ENCODE data around the gene SEC14L2. TPM values are rescaled to one million over a fixed set of nuclear protein-coding genes. Genes with fewer than 3 reads are reported as not detected.

Gene SEC14L2
- 10 to 100 TPM in 2 of 4 donors, 1 to 10 TPM in 1, not detected in 1; 7.8 to 45.9 (median 23.1) TPM for total RNA-seq

DNA sequence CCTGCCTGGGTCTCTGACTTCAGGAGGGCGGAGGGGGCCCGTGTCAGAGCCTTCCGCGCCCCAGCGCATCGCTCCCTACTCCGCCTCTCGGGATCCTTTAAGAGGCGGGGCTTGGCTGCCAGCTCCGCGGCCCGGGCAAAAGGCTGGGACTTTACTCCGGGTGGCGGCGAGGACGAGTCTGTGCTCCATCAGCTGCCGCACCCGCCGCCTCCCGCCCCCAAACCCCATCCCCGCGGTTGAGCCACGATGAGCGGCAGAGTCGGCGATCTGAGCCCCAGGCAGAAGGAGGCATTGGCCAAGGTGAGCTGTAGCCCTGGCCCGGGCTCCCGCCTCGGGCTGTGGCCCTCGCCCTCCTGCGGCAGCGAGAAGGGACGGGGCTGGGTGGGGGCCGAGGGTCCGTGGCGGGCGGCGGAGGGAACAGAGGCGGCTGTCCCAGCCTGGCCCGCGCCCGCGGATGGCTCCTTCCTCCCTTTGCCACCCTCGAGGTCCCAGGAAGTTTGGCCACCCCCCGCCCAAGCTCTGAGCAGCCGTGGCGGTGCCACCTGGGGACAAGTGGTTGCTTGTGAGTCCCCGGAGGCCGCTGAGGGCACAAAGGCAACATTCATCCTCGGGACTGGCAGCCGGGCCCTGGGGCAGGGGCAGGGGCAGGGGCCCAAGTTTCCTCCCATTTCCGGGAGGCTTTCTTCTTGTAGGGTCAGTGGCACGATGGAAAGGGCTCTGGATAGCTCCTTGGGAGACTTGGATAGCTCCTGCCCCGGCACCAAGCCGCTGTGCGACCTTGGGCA lies at the start of gene SEC14L2:
TSS of gene SEC14L2 (plus strand) at position 148 of the 785 bp plus-strand sequence. CDS start at position 247, 99 bp downstream.
- no peaks in the 10 kb centered on the region for H3K4me1 ChIP-seq
- no peaks in the 10 kb centered on the region for H3K36me3 ChIP-seq
- TF ChIP-seq POLR2A (IDR thresholded peaks at IDR 0.05): peak; percentile 24 to 54
- TF ChIP-seq, protein P1, sequence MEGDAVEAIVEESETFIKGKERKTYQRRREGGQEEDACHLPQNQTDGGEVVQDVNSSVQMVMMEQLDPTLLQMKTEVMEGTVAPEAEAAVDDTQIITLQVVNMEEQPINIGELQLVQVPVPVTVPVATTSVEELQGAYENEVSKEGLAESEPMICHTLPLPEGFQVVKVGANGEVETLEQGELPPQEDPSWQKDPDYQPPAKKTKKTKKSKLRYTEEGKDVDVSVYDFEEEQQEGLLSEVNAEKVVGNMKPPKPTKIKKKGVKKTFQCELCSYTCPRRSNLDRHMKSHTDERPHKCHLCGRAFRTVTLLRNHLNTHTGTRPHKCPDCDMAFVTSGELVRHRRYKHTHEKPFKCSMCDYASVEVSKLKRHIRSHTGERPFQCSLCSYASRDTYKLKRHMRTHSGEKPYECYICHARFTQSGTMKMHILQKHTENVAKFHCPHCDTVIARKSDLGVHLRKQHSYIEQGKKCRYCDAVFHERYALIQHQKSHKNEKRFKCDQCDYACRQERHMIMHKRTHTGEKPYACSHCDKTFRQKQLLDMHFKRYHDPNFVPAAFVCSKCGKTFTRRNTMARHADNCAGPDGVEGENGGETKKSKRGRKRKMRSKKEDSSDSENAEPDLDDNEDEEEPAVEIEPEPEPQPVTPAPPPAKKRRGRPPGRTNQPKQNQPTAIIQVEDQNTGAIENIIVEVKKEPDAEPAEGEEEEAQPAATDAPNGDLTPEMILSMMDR (IDR thresholded peaks at IDR 0.05): no peak
- DNase-seq: peak; percentile 68 to 73
- no peaks in the 10 kb centered on the region for H3K27me3 ChIP-seq
- no peaks in the 10 kb centered on the region for H3K9me3 ChIP-seq
- H3K27ac ChIP-seq: peak within 1 kb of the TSS; percentile 5 to 66
- H3K4me3 ChIP-seq: peak within 1 kb of the TSS; percentile 34 to 66
- intact Hi-C loops (cut with DNase I; ENCODE audit: low total_unique reads): no loop called here

DNA sequence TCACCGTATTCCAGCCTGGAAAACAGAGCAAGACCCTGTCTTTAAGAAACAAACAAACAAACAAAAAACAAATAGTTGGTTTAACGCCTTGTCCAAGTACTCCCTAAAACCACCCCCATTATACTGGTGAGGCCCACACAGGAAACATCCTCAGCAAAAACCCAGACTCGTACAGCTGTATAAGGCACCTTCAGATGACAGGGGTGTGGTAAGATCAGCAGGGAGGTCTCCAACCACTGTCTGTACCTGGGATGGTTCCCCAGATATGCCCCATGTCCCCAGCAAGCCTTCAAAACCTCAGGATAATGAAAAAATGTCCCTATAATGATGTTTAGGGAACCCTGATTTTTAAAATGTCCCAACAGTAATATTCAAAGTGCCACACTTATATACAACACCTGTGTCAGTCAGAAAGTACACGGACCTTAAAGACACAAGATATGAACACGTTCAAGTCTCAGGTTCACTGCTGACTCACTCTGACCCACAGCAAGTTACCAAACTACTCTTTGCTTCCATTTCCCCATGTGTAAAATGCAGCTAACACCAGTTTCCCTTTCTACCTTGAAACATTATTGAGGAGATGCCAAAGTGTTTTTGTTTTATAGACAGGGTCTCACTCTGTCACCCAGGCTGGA lies 49.4 kb upstream of the SEC14L2 start:
- no peak for TF ChIP-seq POLR2A (IDR thresholded peaks at IDR 0.05)
- TF ChIP-seq, protein P1 (IDR thresholded peaks at IDR 0.05): no peak
- no peak for DNase-seq
- H3K4me3 ChIP-seq: no peak overlapping the region
- no peaks in the 10 kb centered on the region for H3K4me1 ChIP-seq
- no peak overlapping the region for H3K27ac ChIP-seq
- H3K27me3 ChIP-seq: no peaks in the 10 kb centered on the region
- no peaks in the 10 kb centered on the region for H3K36me3 ChIP-seq
- H3K9me3 ChIP-seq: no peaks in the 10 kb centered on the region
- intact Hi-C loops (cut with DNase I; ENCODE audit: low total_unique reads): no loop called here

DNA sequence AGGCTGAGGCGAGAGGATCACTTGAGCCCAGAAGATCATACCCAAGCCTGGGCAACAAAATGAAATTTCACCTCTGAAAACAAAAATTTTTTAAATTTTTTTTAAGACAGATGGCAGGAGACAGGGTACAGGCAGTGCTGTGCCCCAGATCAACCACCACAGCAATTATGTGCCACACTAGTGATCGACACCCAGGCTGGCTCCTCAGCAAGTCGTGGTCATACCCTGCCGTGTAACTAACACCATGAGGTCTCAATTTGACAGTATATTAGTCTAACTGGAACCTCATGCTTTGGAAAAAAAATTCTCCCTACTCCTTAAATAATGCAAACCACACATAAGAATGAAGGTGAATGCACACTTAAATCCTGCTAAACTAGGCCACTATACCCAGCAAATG lies 48.4 kb upstream of the SEC14L2 start:
- no peak overlapping the region for H3K27ac ChIP-seq
- no peaks in the 10 kb centered on the region for H3K36me3 ChIP-seq
- H3K4me1 ChIP-seq: no peaks in the 10 kb centered on the region
- TF ChIP-seq, protein P1 (IDR thresholded peaks at IDR 0.05): no peak
- TF ChIP-seq POLR2A (IDR thresholded peaks at IDR 0.05): no peak
- H3K4me3 ChIP-seq: no peak overlapping the region
- no peak for DNase-seq
- H3K27me3 ChIP-seq: no peaks in the 10 kb centered on the region
- no peaks in the 10 kb centered on the region for H3K9me3 ChIP-seq
- intact Hi-C loops (cut with DNase I; ENCODE audit: low total_unique reads): no loop called here

DNA sequence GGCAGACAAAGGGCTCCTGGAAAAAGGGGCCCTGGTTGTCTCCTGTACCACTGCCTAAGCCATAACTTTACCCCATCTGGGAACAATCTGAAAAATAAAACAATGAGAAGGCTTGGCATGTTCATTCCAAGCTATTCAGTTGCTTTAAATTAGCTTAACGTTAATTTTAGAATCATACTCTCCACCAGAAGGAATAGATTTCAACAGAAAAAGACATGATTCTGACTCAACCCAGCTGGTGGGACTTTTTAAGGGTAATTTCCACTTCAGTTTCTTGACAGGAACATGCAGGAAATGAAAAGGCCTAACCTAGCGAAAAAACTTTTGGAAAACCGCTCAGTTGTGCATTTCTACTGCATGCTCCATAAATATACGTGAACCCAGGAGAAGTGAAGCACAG lies 48.0 kb upstream of the SEC14L2 start:
- peaks cover 0 to 4% of the 10 kb centered on the region in 2 donors for H3K4me1 ChIP-seq
- no peaks in the 10 kb centered on the region for H3K9me3 ChIP-seq
- no peak overlapping the region for H3K4me3 ChIP-seq
- no peak overlapping the region for H3K27ac ChIP-seq
- intact Hi-C loops (cut with DNase I; ENCODE audit: low total_unique reads): no loop called here
- DNase-seq: no peak
- H3K36me3 ChIP-seq: no peaks in the 10 kb centered on the region
- no peak for TF ChIP-seq POLR2A (IDR thresholded peaks at IDR 0.05)
- no peaks in the 10 kb centered on the region for H3K27me3 ChIP-seq

- no peaks in the 10 kb centered on the region for H3K9me3 ChIP-seq
- no peak overlapping the region for H3K4me3 ChIP-seq
- H3K27me3 ChIP-seq: no peaks in the 10 kb centered on the region
- intact Hi-C loops (cut with DNase I; ENCODE audit: low total_unique reads): no loop called here
- TF ChIP-seq, protein P1 (IDR thresholded peaks at IDR 0.05): no peak
- TF ChIP-seq POLR2A (IDR thresholded peaks at IDR 0.05): no peak
- peaks cover 9 to 18% of the 10 kb centered on the region in 2 donors for H3K4me1 ChIP-seq
- H3K36me3 ChIP-seq: no peaks in the 10 kb centered on the region
- no peak overlapping the region for H3K27ac ChIP-seq
- DNase-seq: no peak
These were observed 45.6 kb upstream of the SEC14L2 start for GRCh38 chr22:30351226-30351625.
